ENCODE results near the gene ARHGEF16.

The ARHGEF16 gene

GRCh38 chr1:3504151-3504821 lies 49.8 kb downstream of the ARHGEF16 start:
- no peaks in the 10 kb centered on the region for H3K36me3 ChIP-seq
- no peaks in the 10 kb centered on the region for H3K9me3 ChIP-seq
- DNase-seq: no peak
- H3K4me3 ChIP-seq (ENCODE audit: low read depth, low read length): no peak overlapping the region
- no peaks in the 10 kb centered on the region for H3K27me3 ChIP-seq
- H3K4me1 ChIP-seq: no peaks in the 10 kb centered on the region
- TF ChIP-seq, protein P1, sequence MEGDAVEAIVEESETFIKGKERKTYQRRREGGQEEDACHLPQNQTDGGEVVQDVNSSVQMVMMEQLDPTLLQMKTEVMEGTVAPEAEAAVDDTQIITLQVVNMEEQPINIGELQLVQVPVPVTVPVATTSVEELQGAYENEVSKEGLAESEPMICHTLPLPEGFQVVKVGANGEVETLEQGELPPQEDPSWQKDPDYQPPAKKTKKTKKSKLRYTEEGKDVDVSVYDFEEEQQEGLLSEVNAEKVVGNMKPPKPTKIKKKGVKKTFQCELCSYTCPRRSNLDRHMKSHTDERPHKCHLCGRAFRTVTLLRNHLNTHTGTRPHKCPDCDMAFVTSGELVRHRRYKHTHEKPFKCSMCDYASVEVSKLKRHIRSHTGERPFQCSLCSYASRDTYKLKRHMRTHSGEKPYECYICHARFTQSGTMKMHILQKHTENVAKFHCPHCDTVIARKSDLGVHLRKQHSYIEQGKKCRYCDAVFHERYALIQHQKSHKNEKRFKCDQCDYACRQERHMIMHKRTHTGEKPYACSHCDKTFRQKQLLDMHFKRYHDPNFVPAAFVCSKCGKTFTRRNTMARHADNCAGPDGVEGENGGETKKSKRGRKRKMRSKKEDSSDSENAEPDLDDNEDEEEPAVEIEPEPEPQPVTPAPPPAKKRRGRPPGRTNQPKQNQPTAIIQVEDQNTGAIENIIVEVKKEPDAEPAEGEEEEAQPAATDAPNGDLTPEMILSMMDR (IDR thresholded peaks at IDR 0.05; ENCODE audit: low read depth, low read length): no peak

- H3K27me3 ChIP-seq: no peaks in the 10 kb centered on the region
- DNase-seq: no peak
- H3K9me3 ChIP-seq: no peaks in the 10 kb centered on the region
- TF ChIP-seq, protein P1 (IDR thresholded peaks at IDR 0.05; ENCODE audit: low read depth, low read length): no peak
- no peak overlapping the region for H3K4me3 ChIP-seq (ENCODE audit: low read depth, low read length)
- no peaks in the 10 kb centered on the region for H3K36me3 ChIP-seq
- no peaks in the 10 kb centered on the region for H3K4me1 ChIP-seq
Observed at GRCh38 chr1:3504822-3505153, 50.3 kb downstream of the ARHGEF16 start.

- H3K36me3 ChIP-seq: no peaks in the 10 kb centered on the region
- no peaks in the 10 kb centered on the region for H3K27me3 ChIP-seq
- H3K4me3 ChIP-seq (ENCODE audit: low read depth, low read length): no peak overlapping the region
- TF ChIP-seq, protein P1 (IDR thresholded peaks at IDR 0.05; ENCODE audit: low read depth, low read length): no peak
- H3K4me1 ChIP-seq: no peaks in the 10 kb centered on the region
- DNase-seq: no peak
- H3K9me3 ChIP-seq: no peaks in the 10 kb centered on the region
Observed at GRCh38 chr1:3505161-3505560, 50.7 kb downstream of the ARHGEF16 start.

DNA sequence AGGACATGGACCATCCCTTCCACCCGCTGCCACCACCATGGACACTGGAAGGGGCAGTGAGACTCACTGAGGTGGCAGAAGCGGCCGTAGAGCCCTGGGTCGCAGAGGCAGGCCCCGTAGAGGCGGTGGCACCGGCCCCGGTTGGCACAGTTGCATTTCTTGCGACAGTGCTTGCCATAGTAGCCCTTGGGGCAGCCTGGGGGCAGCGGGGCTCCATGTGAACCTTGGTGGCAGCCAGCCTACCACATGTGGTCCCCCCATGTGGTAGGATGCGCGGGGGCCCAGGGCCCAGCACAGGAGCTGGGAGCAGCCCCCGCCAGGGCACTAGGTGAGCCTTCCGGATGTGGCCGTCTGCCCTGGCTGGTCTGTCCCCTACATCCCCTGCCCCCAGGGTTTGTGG lies 51.6 kb downstream of the ARHGEF16 start:
- H3K4me1 ChIP-seq: no peaks in the 10 kb centered on the region
- H3K27me3 ChIP-seq: no peaks in the 10 kb centered on the region
- no peaks in the 10 kb centered on the region for H3K9me3 ChIP-seq
- no peaks in the 10 kb centered on the region for H3K36me3 ChIP-seq
- H3K4me3 ChIP-seq (ENCODE audit: low read depth, low read length): no peak overlapping the region
- TF ChIP-seq, protein P1 (IDR thresholded peaks at IDR 0.05; ENCODE audit: low read depth, low read length): no peak
- DNase-seq: no peak

DNA sequence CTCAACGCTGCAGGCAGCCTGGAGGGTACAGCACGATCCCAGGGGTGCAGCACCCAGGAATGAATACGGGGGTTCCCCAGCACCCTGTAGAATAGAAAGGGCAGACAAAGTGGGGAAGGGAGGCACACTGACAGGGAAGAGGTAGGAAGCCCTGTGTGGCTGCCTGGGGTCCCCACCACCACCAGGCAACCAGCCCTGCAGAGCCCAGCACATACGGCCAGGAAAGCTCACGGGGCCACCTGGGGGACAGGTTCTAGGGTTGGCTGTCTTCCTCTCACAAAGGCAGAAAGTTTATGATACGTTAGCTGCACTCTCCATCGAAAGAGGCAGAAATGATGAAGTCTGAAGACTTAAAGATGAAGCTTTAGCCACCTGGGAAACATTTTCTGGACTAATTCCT lies 52.5 kb downstream of the ARHGEF16 start:
- no peak for DNase-seq
- H3K4me3 ChIP-seq (ENCODE audit: low read depth, low read length): no peak overlapping the region
- no peaks in the 10 kb centered on the region for H3K9me3 ChIP-seq
- TF ChIP-seq, protein P1 (IDR thresholded peaks at IDR 0.05; ENCODE audit: low read depth, low read length): no peak
- H3K36me3 ChIP-seq: no peaks in the 10 kb centered on the region
- no peaks in the 10 kb centered on the region for H3K4me1 ChIP-seq
- H3K27me3 ChIP-seq: no peaks in the 10 kb centered on the region

DNA sequence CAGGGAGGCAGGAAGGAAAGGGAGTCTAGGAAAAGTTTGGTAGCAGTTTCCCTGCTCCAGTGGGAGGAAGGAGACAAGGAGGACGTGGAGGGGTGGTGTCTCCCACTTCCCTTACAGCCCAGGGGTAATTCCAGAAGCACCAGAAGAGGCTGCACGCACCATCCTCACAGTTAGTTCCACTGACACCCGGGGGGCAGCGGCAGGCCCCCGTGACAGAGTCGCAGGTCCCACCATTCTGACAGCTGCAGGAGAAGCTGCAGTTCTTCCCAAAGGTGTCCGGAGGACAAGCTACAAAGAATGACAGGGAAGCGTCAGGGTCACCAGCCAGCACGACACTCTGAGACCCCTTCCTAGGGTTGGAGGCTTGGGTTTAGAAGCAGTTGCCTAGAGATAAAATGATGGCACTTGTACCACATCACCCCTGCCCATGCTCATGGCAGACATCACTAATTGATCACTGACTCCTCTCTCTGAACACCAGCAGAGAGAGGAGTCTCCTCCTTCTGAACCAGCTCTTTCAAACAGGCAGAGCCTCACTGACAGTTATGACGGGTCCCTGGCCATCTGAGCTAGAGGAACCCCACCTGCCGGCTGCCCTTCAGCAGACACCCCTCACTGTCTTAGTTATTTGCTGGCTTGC lies 53.3 kb downstream of the ARHGEF16 start:
- no peaks in the 10 kb centered on the region for H3K4me1 ChIP-seq
- no peaks in the 10 kb centered on the region for H3K27me3 ChIP-seq
- no peak for DNase-seq
- no peaks in the 10 kb centered on the region for H3K36me3 ChIP-seq
- TF ChIP-seq, protein P1 (IDR thresholded peaks at IDR 0.05; ENCODE audit: low read depth, low read length): no peak
- H3K9me3 ChIP-seq: no peaks in the 10 kb centered on the region
- H3K4me3 ChIP-seq (ENCODE audit: low read depth, low read length): no peak overlapping the region
